MM.1S (cell line): Measurements from ENCODE around the gene SLC48A1.

Source experiments
- CTCF ChIP-seq: fragments of 300-600 bp; sonication (generic); IDR thresholded peaks from 2 replicates; pipeline ENCODE4 v1.5.1; 2016; ENCODE audit warnings: antibody characterized with exemption, low read length, mixed read lengths
- EZH2 ChIP-seq: fragments of 300-600 bp; sonication (generic); optimal IDR thresholded peaks from 2 replicates; pipeline ENCODE3; 2017; ENCODE audit warnings: low read depth, mild to moderate bottlenecking, antibody characterized with exemption, low read length, mixed read lengths

GRCh38 chr12:47798382-47798948, 25.4 kb downstream of the SLC48A1 start:
- TF ChIP-seq CTCF (no peak), EZH2 (no peak)
